H1 (cell line): ENCODE data around the gene MAPK13. TPM values are rescaled to one million over a fixed set of nuclear protein-coding genes. Genes with fewer than 3 reads are reported as not detected.

Experiments used
- CTCF ChIA-PET: fragments of 300-600 bp; sonication (Branson Sonifier 250); formaldehyde crosslinking; loops from one replicate; lab custom pipeline; 2021; ENCODE audit not compliant: partially characterized antibody; lab: Charles Lee
- POLR2A ChIA-PET: fragments of 300-600 bp; sonication (Branson Sonifier 250); formaldehyde crosslinking; loops from one replicate; lab custom pipeline; 2021; ENCODE audit warnings: inconsistent platforms; ENCODE audit not compliant: partially characterized antibody; lab: Charles Lee
- DNase-seq, 2 experiments: peaks; one replicate each; pipeline versions ENCODE4 v3.0.0 to v3.0.0-alpha.2; 2010 to 2022; ENCODE audit warnings: low spot score in 2 of 2, low read depth in 1 of 2, mixed read lengths in 1 of 2
- FAIRE-seq: peaks from 2 replicates; lab custom pipeline; 2011; peaks lifted over from hg19 to GRCh38; lab: Jason Lieb, UNC
- H2AFZ ChIP-seq: 2 replicates; pipeline ENCODE4 v1.8.1; 2012; ENCODE audit warnings: low read length, inconsistent platforms
- H2AK5ac ChIP-seq: 2 replicates; pipeline ENCODE4 v1.6.1; 2013; ENCODE audit warnings: low read depth, low read length
- H2BK120ac ChIP-seq: replicated peaks from 2 replicates; pipeline ENCODE3; 2013; ENCODE audit warnings: low read depth, low read length, inconsistent platforms
- H2BK12ac ChIP-seq: 2 replicates; pipeline ENCODE4 v1.6.1; 2013; ENCODE audit warnings: low read depth, low read length
- H2BK15ac ChIP-seq: 2 replicates; pipeline ENCODE4 v1.6.1; 2013; ENCODE audit warnings: low read length
- H2BK20ac ChIP-seq: 2 replicates; pipeline ENCODE4 v1.6.1; 2013; ENCODE audit warnings: low read length
- H2BK5ac ChIP-seq: 2 replicates; pipeline ENCODE4 v1.6.1; 2013; ENCODE audit warnings: low read depth, low read length
- H3K14ac ChIP-seq: 2 replicates; pipeline ENCODE4 v1.6.1; 2013; ENCODE audit warnings: inconsistent platforms; ENCODE audit not compliant: insufficient read length
- H3K18ac ChIP-seq: 2 replicates; pipeline ENCODE4 v1.6.1; 2013; ENCODE audit warnings: low read length; ENCODE audit errors: extremely low read depth
- H3K23ac ChIP-seq: 2 replicates; pipeline ENCODE4 v1.6.1; 2013; ENCODE audit warnings: inconsistent platforms; ENCODE audit not compliant: insufficient read length
- H3K23me2 ChIP-seq: 2 replicates; pipeline ENCODE4 v1.6.1; 2013; ENCODE audit warnings: low read depth, low read length
- H3K27ac ChIP-seq: 2 replicates; pipeline ENCODE4 v1.6.1; 2011; ENCODE audit warnings: low read depth, low read length, inconsistent platforms
- H3K27me3 ChIP-seq, 4 experiments: replicated peaks in 1 of 4; 1 replicate in 1 of 4; 2 replicates in 3 of 4; pipeline versions ENCODE4 v1.6.1 to v1.8.1; 2011 to 2013; ENCODE audit warnings: low read length in 3 of 4, mild to moderate bottlenecking in 3 of 4, inconsistent platforms in 2 of 4, mixed read lengths in 2 of 4, moderate library complexity in 1 of 4; ENCODE audit not compliant: control insufficient read depth in 3 of 4, insufficient read depth in 3 of 4; ENCODE audit errors: extremely low read depth in 1 of 4
- H3K36me3 ChIP-seq, 4 experiments: 2 replicates each; pipeline versions ENCODE4 v1.6.1 to v1.8.1; 2011 to 2013; ENCODE audit warnings: mild to moderate bottlenecking in 4 of 4, low read length in 3 of 4, moderate library complexity in 2 of 4, control low read depth in 1 of 4, inconsistent platforms in 1 of 4; ENCODE audit not compliant: insufficient read depth in 4 of 4, control insufficient read depth in 2 of 4
- H3K4ac ChIP-seq: replicated peaks from 2 replicates; pipeline ENCODE3; 2013; ENCODE audit warnings: low read length, low read depth, mixed read lengths, inconsistent platforms; ENCODE audit not compliant: insufficient read length
- H3K4me1 ChIP-seq, 4 experiments: replicated peaks in 1 of 4; 1 replicate in 1 of 4; 2 replicates in 3 of 4; pipeline versions ENCODE4 v1.6.1 to v1.8.1; 2011 to 2013; ENCODE audit warnings: low read length in 3 of 4, inconsistent platforms in 2 of 4, mixed read lengths in 1 of 4; ENCODE audit not compliant: insufficient read depth in 4 of 4, control insufficient read depth in 3 of 4
- H3K4me2 ChIP-seq, 2 experiments: 2 replicates each; pipeline versions ENCODE4 v1.6.1 to v1.8.1; 2011 to 2013; ENCODE audit warnings: low read depth in 2 of 2, low read length in 2 of 2, control low read depth in 1 of 2, inconsistent platforms in 1 of 2, mild to moderate bottlenecking in 1 of 2; ENCODE audit not compliant: insufficient read depth in 1 of 2
- H3K4me3 ChIP-seq, 4 experiments: fragments of 200-600, 300-600 bp in 1 of 4; sonication (generic), shearing (Covaris generic), sonication (Bioruptor Twin) in 1 of 4; 2 replicates each; pipeline versions ENCODE4 v1.5.1 to v1.8.1; 2011 to 2016; ENCODE audit warnings: low read length in 4 of 4, low read depth in 3 of 4, control low read depth in 2 of 4, inconsistent platforms in 2 of 4, mild to moderate bottlenecking in 2 of 4, mixed read lengths in 1 of 4, moderate library complexity in 1 of 4; ENCODE audit not compliant: insufficient read depth in 2 of 4; ENCODE audit errors: extremely low read depth in 1 of 4
- H3K56ac ChIP-seq: replicated peaks from 2 replicates; pipeline ENCODE3; 2013; ENCODE audit warnings: low read depth, mild to moderate bottlenecking, mixed read lengths, low read length, inconsistent platforms; ENCODE audit not compliant: insufficient read length
- H3K79me1 ChIP-seq: 2 replicates; pipeline ENCODE4 v1.6.1; 2013; ENCODE audit warnings: low read depth, low read length, control low read depth
- H3K79me2 ChIP-seq, 2 experiments: 2 replicates each; pipeline versions ENCODE4 v1.6.1 to v1.8.1; 2012 to 2013; ENCODE audit warnings: low read length in 2 of 2, mild to moderate bottlenecking in 2 of 2, inconsistent platforms in 1 of 2; ENCODE audit not compliant: insufficient read depth in 2 of 2, control insufficient read depth in 1 of 2
- H3K9ac ChIP-seq, 4 experiments: replicated peaks in 1 of 4; 1 replicate in 1 of 4; 2 replicates in 3 of 4; pipeline versions ENCODE4 v1.6.1 to v1.8.1; 2011 to 2013; ENCODE audit warnings: low read depth in 3 of 4, low read length in 3 of 4, control low read depth in 2 of 4, mild to moderate bottlenecking in 2 of 4, moderate library complexity in 2 of 4, inconsistent platforms in 1 of 4; ENCODE audit errors: extremely low read depth in 1 of 4
- H3K9me3 ChIP-seq, 2 experiments: 2 replicates each; pipeline versions ENCODE4 v1.6.1 to v1.8.1; 2012 to 2013; ENCODE audit warnings: mild to moderate bottlenecking in 2 of 2, moderate library complexity in 2 of 2, control low read depth in 1 of 2, inconsistent platforms in 1 of 2, low read depth in 1 of 2, low read length in 1 of 2, mixed read lengths in 1 of 2; ENCODE audit not compliant: insufficient read depth in 2 of 2
- H4K20me1 ChIP-seq, 2 experiments: replicated peaks in 1 of 2; 2 replicates each; pipeline versions ENCODE3 to v1.8.1; 2011 to 2013; ENCODE audit warnings: inconsistent platforms in 2 of 2, low read length in 2 of 2, mild to moderate bottlenecking in 1 of 2; ENCODE audit not compliant: insufficient read depth in 2 of 2, control insufficient read depth in 1 of 2
- H4K5ac ChIP-seq: 2 replicates; pipeline ENCODE4 v1.6.1; 2013; ENCODE audit warnings: low read length, low read depth, mixed read lengths, inconsistent platforms; ENCODE audit not compliant: insufficient read length
- H4K8ac ChIP-seq: 2 replicates; pipeline ENCODE4 v1.8.0; 2013; ENCODE audit warnings: mild to moderate bottlenecking, moderate library complexity, low read length, inconsistent platforms; ENCODE audit not compliant: insufficient read depth; ENCODE audit errors: extremely low read depth
- H4K91ac ChIP-seq: replicated peaks from 2 replicates; pipeline ENCODE3; 2013; ENCODE audit warnings: low read length, mixed read lengths, inconsistent platforms; ENCODE audit not compliant: insufficient read length
- MAFK ChIP-seq: IDR thresholded peaks from 2 replicates; pipeline ENCODE4 v1.6.1; 2012; ENCODE audit warnings: low read depth, mild to moderate bottlenecking, improper control_type of control experiment, low read length
- POU5F1 ChIP-seq: IDR thresholded peaks from 2 replicates; pipeline ENCODE4 v1.6.1; 2011; ENCODE audit warnings: low read depth, mild to moderate bottlenecking, low read length, moderate library complexity
- SIX5 ChIP-seq: IDR thresholded peaks from 2 replicates; pipeline ENCODE4 v1.6.1; 2011; ENCODE audit warnings: mild to moderate bottlenecking, low read depth, low read length
- TBP ChIP-seq: IDR thresholded peaks from 2 replicates; pipeline ENCODE4 v1.6.1; 2011; ENCODE audit warnings: low read depth, low read length, improper control_type of control experiment
- YY1 ChIP-seq: IDR thresholded peaks from 2 replicates; pipeline ENCODE4 v1.6.1; 2011; ENCODE audit warnings: low read depth, mild to moderate bottlenecking, low read length
- WGBS, 2 experiments: shearing (Covaris generic) in 1 of 2; methylation state at CpG; one replicate each; pipeline versions ENCODE4 v1.1.6 to v1.1.7; 2013 to 2015; ENCODE audit warnings: low lambda C conversion rate in 2 of 2, mixed read lengths in 2 of 2, inconsistent platforms in 1 of 2, low coverage in 1 of 2, missing lambda C conversion rate in 1 of 2; ENCODE audit not compliant: insufficient replicate concordance in 2 of 2, insufficient coverage in 1 of 2, insufficient read length in 1 of 2; ENCODE audit errors: extremely low coverage in 1 of 2, missing lambda C conversion rate in 1 of 2; 5-methylcytosine and 5-hydroxymethylcytosine counted together
- polyA plus RNA-seq, 7 experiments: library from polyadenylated mRNA; depleted of rRNA in 3 of 7; stranded (reverse) in 5 of 7; unstranded in 2 of 7; fragments of >200 nt in 5 of 7; fragments of 200-250 nt in 2 of 7; gene quantifications; 1 replicate in 5 of 7; 2 replicates in 1 of 7; 4 replicates in 1 of 7; pipeline versions ENCODE4 v1.2.1 to v1.2.3, GENCODE V29; 2011 to 2013; ENCODE audit warnings: missing spikeins in 2 of 7, mixed read lengths in 2 of 7
- total RNA-seq: library from RNA; stranded (reverse); fragmentation: NEBNext Ultra II Directional; extraction: Animal tissue kit (Norgen Biotek cat#: 25700); gene quantifications from 2 replicates; pipeline ENCODE4 v1.2.1, GENCODE V29; 2021
- TF ChIP-seq, protein P1 (sequence below), 3 experiments: IDR thresholded peaks; 1 replicate in 2 of 3; 2 replicates in 1 of 3; pipeline versions ENCODE4 v1.5.1 to v1.6.1; 2011; ENCODE audit warnings: low read length in 3 of 3, mild to moderate bottlenecking in 3 of 3, inconsistent platforms in 2 of 3, low read depth in 1 of 3, moderate library complexity in 1 of 3; ENCODE audit not compliant: insufficient read depth in 1 of 3; ENCODE audit errors: control extremely low read depth in 1 of 3

The MAPK13 gene
- total and polyA plus RNA-seq, 2 of the 8 experiments (the other 6 are each of a cell fraction or from before 2014, with no cell fraction given), result 10.1 to 14.1 TPM

GRCh38 chr6:36099869-36100483 lies 30.3 kb upstream of the MAPK13 start:
- WGBS, 2 experiments, result 95% methylated on average over 6 of the region's 6 CpGs; no CpG with 5 or more reads in 1 of the 2 experiments
- H3K9ac ChIP-seq, result no peak overlapping the region; a peak in 1 of 7 replicates
- no peak overlapping the region for H2BK120ac ChIP-seq
- no peak overlapping the region for H3K56ac ChIP-seq
- no peak overlapping the region for H2AK5ac ChIP-seq
- no peaks in the 10 kb centered on the region for H3K9me3 ChIP-seq
- no peak overlapping the region for H3K23ac ChIP-seq
- no peak overlapping the region for H2BK20ac ChIP-seq
- no peak overlapping the region for H3K4me2 ChIP-seq
- DNase-seq (no peak), FAIRE-seq (no peak)
- H3K4me1 ChIP-seq, result no peaks in the 10 kb centered on the region
- H2AFZ ChIP-seq, result no peak overlapping the region
- no peak overlapping the region for H3K4ac ChIP-seq
- peaks cover 0 to 9% (median 4%) of the 10 kb centered on the region in 4 experiments; a peak in 5 of 8 replicates for H3K36me3 ChIP-seq
- H4K8ac ChIP-seq, result no peak overlapping the region
- H2BK5ac ChIP-seq, result no peak overlapping the region
- no peak for TF ChIP-seq MAFK
- no peak for TF ChIP-seq YY1
- TF ChIP-seq SIX5, result no peak
- no peak for TF ChIP-seq POU5F1
- no peak for TF ChIP-seq TBP
- TF ChIP-seq, protein P1, sequence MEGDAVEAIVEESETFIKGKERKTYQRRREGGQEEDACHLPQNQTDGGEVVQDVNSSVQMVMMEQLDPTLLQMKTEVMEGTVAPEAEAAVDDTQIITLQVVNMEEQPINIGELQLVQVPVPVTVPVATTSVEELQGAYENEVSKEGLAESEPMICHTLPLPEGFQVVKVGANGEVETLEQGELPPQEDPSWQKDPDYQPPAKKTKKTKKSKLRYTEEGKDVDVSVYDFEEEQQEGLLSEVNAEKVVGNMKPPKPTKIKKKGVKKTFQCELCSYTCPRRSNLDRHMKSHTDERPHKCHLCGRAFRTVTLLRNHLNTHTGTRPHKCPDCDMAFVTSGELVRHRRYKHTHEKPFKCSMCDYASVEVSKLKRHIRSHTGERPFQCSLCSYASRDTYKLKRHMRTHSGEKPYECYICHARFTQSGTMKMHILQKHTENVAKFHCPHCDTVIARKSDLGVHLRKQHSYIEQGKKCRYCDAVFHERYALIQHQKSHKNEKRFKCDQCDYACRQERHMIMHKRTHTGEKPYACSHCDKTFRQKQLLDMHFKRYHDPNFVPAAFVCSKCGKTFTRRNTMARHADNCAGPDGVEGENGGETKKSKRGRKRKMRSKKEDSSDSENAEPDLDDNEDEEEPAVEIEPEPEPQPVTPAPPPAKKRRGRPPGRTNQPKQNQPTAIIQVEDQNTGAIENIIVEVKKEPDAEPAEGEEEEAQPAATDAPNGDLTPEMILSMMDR (IDR thresholded peaks at IDR 0.05; ENCODE audit: control extremely low read depth in 1 of 3, insufficient read depth in 1 of 3, low read depth in 1 of 3, low read length in 3 of 3), result no peak
- no peak overlapping the region for H3K27ac ChIP-seq
- H3K14ac ChIP-seq, result no peak overlapping the region
- no peak overlapping the region for H4K91ac ChIP-seq
- H3K23me2 ChIP-seq, result no peaks in the 10 kb centered on the region
- ChIA-PET POLR2A (no interaction called here), CTCF (interaction anchor here (0.6 to 1.8 kb wide), 5 partner anchors 16 to 73 kb away, joined by 3 to 4 read pairs (median 3); partner anchors contain the start of gene MAPK14)
- no peak overlapping the region for H2BK12ac ChIP-seq
- no peaks in the 10 kb centered on the region; the same call in 1 of the 2 replicates for H3K79me1 ChIP-seq
- H4K5ac ChIP-seq, result no peak overlapping the region
- H4K20me1 ChIP-seq, result peaks cover 0 to 4% of the 10 kb centered on the region in 2 experiments
- H3K18ac ChIP-seq, result no peak overlapping the region
- H3K4me3 ChIP-seq, result no peak overlapping the region
- H3K27me3 ChIP-seq, result no peaks in the 10 kb centered on the region
- H2BK15ac ChIP-seq, result no peak overlapping the region
- no peaks in the 10 kb centered on the region for H3K79me2 ChIP-seq
